Measurements from ENCODE around the gene PPP1R3G. TPM values are rescaled to one million over a fixed set of nuclear protein-coding genes. Genes with fewer than 3 reads are reported as not detected.

PPP1R3G gene
- total and polyA plus RNA-seq, 2 of the 13 experiments (the other 11 are each of a cell fraction or from before 2014, with no cell fraction given) = 1.2 to 1.3 TPM

GRCh38 chr6:5080574-5080973, 4.6 kb upstream of the PPP1R3G start:
- Histone ChIP-seq H3K36me3 (replicated peaks in 1 of 2; ENCODE audit: control insufficient read depth in 1 of 2, insufficient read depth in 2 of 2, low read length in 2 of 2) (no peaks in the 10 kb centered on the region; a peak in 1 of 5 replicates), H3K27me3 (ENCODE audit: control insufficient read depth in 1 of 2, insufficient read depth in 2 of 2, low read length in 2 of 2) (no peaks in the 10 kb centered on the region), H3K4me3 (replicated peaks in 1 of 3; ENCODE audit: insufficient read depth in 1 of 3, low read depth in 2 of 3, low read length in 3 of 3) (peak overlapping the region in 2 of 3 experiments; percentile 49 to 71; a peak in 4 of 6 replicates), H4K20me1 (ENCODE audit: insufficient read depth, low read length) (no peaks in the 10 kb centered on the region), H3K4me1 (ENCODE audit: insufficient read depth, low read length) (peaks cover 70% of the 10 kb centered on the region), H3K4me2 (ENCODE audit: low read depth, low read length) (peak overlapping the region; percentile 96), H3K9me3 (ENCODE audit: low read length) (no peaks in the 10 kb centered on the region), H3K9ac (ENCODE audit: insufficient read depth, low read depth, low read length) (peak overlapping the region; percentile 76; the same call in 1 of the 2 replicates), H3K27ac (ENCODE audit: extremely low read length, insufficient read depth, low read length) (peak overlapping the region; percentile 81), H3K79me2 (ENCODE audit: insufficient read depth, low read length) (peaks cover 5% of the 10 kb centered on the region), H2AFZ (ENCODE audit: low read length) (peak overlapping the region; percentile 52)
- in situ Hi-C loops (cut with HindIII; ENCODE audit: extremely low pct_ligation_motif_present, low pct_unique_long_range_greater_than_20kb) = no loop called here
- BruUV-seq (replicated peaks) = no TSS peak
- ChIA-PET CTCF (ENCODE audit: low intra/inter-chr PET ratio, low total read pairs) (no interaction called here), POLR2A (interaction anchor here (1.1 to 3.0 kb wide), 2 partner anchors 19 to 21 kb away, joined by 3 to 21 read pairs; no protein-coding TSS in a partner anchor)
- peak; percentile 45 for ATAC-seq
- WGBS (ENCODE audit: low lambda C conversion rate) = 0% methylated on average over 3 of the region's 3 CpGs
- FAIRE-seq = peak; percentile 74
- DNase-seq (ENCODE audit: low spot score) = peak; percentile 80
- intact Hi-C loops (cut with micrococcal nuclease; ENCODE audit: unreplicated experiment) = loop anchor here (5.0 kb wide), 1 partner anchor 37 kb away; no protein-coding TSS in a partner anchor
- TF ChIP-seq ZNF790 (CRISPR knock-in tag; IDR thresholded peaks at IDR 0.05; ENCODE audit: borderline replicate concordance) (no peak), ZKSCAN8 (CRISPR knock-in tag; IDR thresholded peaks at IDR 0.05; ENCODE audit: borderline replicate concordance) (0 out of 2 replicates have a peak, but pooled peaks have one; percentile 19), ZBTB20 (CRISPR knock-in tag; IDR thresholded peaks at IDR 0.05; ENCODE audit: borderline replicate concordance, low read depth) (peak; percentile 79; the same call in 1 of the 2 replicates), ATF7 (IDR thresholded peaks at IDR 0.05) (0 out of 2 replicates have a peak, but pooled peaks have one; percentile 14), ATF7 (CRISPR knock-in tag; IDR thresholded peaks at IDR 0.05) (peak; percentile 66; the same call in 1 of the 2 replicates), SOX6 (IDR thresholded peaks at IDR 0.05) (no peak), SOX6 (CRISPR knock-in tag; IDR thresholded peaks at IDR 0.05) (peak; percentile 58; the same call in 1 of the 2 replicates), ZNF44 (CRISPR knock-in tag; IDR thresholded peaks at IDR 0.05) (no peak), JUND (CRISPR knock-in tag; IDR thresholded peaks at IDR 0.05) (peak; percentile 48; the same call in 1 of the 2 replicates), TFAP4 (IDR thresholded peaks at IDR 0.05; ENCODE audit: borderline replicate concordance, low read depth) (peak; percentile 75; the same call in 1 of the 2 replicates), PPARG (CRISPR knock-in tag; conservative IDR thresholded peaks at IDR 0.05) (peak; percentile 37; the same call in 1 of the 2 replicates), ZNF430 (CRISPR knock-in tag; IDR thresholded peaks at IDR 0.05) (no peak), HOXA9 (CRISPR knock-in tag; IDR thresholded peaks at IDR 0.05; ENCODE audit: borderline replicate concordance) (no peak), GATAD2A (CRISPR knock-in tag; IDR thresholded peaks at IDR 0.05) (peak; percentile 20; the same call in 1 of the 2 replicates), ZNF414 (CRISPR knock-in tag; IDR thresholded peaks at IDR 0.05) (peak; percentile 80; the same call in 1 of the 2 replicates), ZHX1 (CRISPR knock-in tag; IDR thresholded peaks at IDR 0.05; ENCODE audit: low read depth) (no peak), GPN1 (CRISPR knock-in tag; IDR thresholded peaks at IDR 0.05; ENCODE audit: borderline replicate concordance) (no peak), RCOR2 (CRISPR knock-in tag; IDR thresholded peaks at IDR 0.05) (0 out of 2 replicates have a peak, but pooled peaks have one; percentile 16), MBD4 (IDR thresholded peaks at IDR 0.05; ENCODE audit: borderline replicate concordance, low read length) (no peak), HDAC1 (CRISPR knock-in tag; IDR thresholded peaks at IDR 0.05) (peak; percentile 49)
